ENCODE data around the gene MYMX.

The MYMX gene

GRCh38 chr6:44253307-44254101 is 36.8 kb downstream of the MYMX start:
- no peak for DNase-seq

- no peak for DNase-seq
Observed at GRCh38 chr6:44254191-44255104, 37.7 kb downstream of the MYMX start.

DNA sequence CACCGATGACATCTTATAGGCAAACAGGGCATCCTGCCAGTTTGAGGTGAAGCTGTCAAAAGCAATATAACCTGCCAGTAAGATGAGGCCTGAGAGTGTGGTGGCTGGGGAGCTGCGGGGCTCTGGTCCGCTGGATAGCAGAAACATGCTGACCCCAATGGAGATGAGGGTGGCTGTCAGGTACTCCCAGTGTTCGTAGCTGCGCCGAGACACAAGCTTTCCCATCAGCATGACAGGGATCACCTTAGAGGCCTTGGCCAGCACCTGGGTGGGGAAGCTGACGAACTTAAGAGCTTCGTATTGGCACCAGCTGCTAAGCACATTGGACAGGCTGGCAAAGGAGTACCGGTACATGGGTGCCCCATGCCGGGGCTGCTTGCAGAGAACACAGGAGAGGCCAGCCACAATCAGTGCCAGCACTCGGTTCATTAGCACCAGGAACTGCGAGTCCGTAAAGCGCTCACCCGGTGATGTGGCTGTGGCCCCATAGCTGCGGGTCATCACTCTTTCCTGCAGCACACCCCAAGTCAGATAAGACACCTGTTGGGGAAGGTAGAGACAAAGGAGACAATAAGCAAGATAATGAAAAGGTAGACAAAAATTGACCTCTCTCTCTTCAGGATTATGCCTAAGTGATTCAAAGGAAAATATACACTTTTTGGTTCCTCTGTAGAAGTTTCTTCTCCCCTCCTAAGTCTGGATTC is 38.5 kb downstream of the MYMX start:
- DNase-seq, result no peak

GRCh38 chr6:44255871-44256774 is 39.4 kb downstream of the MYMX start:
- DNase-seq, result no peak

DNA sequence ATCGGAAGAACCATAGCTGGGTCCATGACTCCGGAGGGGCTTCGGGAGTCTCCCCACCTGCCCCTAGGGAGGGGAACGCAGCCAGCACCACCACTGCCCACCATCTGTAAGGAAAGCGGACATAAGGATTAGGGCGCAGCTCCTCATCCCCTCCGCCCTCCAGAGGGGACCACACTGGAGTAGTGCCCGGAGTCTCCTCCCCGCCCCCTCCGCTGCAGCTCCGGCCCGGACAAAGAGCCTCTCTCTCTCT is 40.0 kb downstream of the MYMX start:
- DNase-seq, result no peak

DNA sequence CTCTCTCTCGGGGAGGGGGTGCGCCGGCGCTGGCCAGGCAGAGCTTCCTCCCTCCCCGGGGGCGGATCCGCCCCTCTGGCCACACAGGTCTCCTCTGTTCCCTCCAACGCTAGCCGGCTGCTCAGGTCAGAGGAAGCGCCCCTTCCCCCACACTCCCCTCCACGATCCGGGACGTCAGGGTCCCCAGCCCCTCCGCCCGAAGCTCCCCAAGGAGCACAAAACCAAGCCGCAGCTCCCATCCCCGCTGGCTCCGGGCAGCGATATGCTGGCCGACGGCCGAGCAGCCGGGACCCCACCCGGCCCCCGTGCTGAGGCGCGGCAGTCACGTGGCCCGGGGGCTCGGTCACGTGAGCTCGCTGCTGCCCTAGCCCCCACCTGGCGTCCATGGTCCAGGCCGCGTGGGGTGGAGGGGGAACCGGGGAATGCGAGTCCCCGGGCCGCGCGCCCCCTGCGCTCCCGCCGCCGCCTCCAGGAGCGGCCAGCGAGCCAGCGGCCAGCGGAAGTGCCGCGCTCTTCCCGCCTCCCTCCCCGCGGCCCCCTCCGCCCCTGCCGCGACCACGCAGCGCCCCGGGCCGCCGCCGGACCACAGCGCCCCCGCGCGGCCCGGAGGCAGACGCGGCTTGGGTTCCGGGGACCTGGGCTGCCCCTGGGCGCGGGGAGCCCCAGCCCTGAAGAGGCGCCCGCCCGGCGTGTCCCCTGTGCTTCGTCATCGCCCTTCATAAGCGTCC is 40.5 kb downstream of the MYMX start, which contains the start of gene SLC35B2:
Gene SLC35B2 (minus strand): TSS at position 504 of the 728 bp plus-strand sequence. CDS start 118 bp downstream, at position 386.
- DNase-seq, result peak; percentile 66

DNA sequence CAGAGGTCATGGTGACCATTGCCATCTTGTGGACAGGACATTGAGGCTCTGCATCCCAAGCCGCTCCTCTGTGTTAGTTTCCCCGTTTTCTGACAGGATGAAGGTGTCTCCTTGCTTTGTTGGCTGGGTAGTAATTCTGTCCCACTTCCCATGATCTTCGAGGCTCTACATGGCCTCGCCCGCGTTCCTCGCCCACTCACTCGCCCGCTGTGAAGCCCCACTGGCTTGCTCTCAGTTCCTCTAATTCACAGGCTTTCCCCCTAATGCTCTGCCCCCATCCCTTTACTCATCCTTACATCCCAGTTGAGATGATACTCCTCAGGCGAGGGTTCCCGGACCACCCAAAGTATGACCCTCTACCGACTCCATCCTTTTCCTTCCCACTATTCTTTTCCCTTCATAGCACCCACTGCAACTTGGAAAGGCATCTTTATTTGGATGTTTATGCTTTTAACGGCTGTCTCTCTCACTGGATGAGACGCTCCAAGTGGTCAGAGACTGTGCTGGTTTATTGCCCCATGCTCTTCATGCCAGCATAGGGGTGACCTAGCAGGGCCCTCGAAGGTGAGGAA is 41.1 kb downstream of the MYMX start:
- no peak for DNase-seq

GRCh38 chr6:44258325-44258863 is 41.7 kb downstream of the MYMX start:
- no peak for DNase-seq

- no peak for DNase-seq
Observed at GRCh38 chr6:44258921-44259320, 42.2 kb downstream of the MYMX start.

GRCh38 chr6:44260011-44260410 is 43.3 kb downstream of the MYMX start:
- DNase-seq, result no peak

GRCh38 chr6:44260451-44261297 is 43.9 kb downstream of the MYMX start:
- DNase-seq, result no peak

GRCh38 chr6:44261581-44261980 is 44.9 kb downstream of the MYMX start:
- no peak for DNase-seq

GRCh38 chr6:44262467-44263353 is 46.0 kb downstream of the MYMX start:
- DNase-seq, result no peak

DNA sequence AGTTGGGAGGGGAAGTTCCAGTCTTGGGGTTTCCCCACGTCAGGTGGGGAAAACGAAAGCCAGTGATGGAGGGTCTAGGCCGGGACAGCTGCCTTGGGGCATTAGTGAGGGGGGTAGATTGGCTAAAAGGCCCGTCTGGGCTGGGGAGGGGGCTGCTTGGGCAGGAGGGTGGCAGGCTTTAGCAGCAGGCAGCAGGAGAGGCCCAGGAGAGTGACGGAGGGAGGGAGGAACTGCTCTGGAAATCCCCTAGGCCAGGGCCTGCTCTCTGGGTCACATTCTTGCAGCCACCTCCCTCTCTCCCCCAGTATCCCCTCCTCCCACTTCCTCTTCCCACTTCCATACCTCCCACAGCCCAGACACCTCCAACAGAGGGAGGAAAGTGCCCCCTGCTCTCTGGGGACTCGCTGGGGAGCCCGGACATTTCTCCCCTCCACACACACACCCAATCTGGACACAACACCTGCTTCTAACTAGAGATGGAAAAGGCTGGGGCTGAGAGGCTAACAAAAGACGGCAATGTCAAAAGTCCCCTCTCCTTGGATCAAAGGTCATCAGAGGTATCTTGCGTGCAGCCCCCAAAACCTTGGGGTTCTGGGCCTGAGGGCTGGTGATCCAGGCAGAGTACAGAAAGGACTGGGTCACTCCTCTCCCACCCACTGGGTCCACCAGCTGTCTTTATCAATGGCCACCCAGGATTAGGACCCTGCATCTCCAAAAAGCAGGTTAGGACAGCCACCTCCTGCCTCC is 46.8 kb downstream of the MYMX start:
- DNase-seq, result peak; percentile 51

GRCh38 chr6:44264154-44265006 is 47.7 kb downstream of the MYMX start:
- no peak for DNase-seq

DNA sequence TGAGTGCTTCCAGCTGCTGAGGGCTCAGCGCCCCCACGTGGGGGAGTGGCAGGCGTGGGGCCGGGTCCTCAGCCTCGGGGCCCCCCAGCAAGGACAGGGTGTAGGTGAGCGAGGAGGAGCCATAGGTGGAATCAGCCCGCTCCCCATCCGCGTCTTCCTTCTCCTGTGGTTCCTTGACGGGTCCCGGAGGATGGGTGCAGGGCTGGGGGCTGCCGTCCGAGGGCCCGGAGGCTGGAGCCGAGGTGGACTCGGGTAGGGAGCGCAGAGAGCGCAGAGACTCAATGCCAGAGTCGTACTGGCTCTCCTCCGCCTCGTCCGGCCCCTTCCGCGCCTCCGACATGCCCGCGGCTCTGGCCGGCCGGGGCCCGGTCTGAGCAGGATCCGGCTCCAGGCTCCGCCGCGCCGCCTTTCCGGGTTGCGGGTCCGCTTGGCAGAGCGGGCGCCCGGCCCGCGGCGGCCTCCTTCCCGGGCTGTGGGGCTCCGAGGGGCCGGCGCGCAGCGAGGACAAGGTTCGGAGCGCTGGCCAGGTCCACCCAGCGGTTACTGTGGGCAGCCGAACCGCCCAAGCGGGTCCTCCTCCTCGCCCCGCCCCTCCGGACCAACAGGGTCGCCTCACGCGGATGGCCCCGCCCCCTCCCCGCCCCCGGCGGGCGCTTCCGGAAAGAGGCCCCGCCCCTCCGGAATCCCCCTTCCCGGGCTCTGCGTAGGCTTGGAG is 48.4 kb downstream of the MYMX start, which contains the start of gene NFKBIE:
Gene NFKBIE (minus strand): TSS at position 545 of the 715 bp plus-strand sequence. CDS start 205 bp downstream, at position 340.
- DNase-seq, result peak; percentile 88

Measured in kidney glomerular epithelial cell (primary cell).